Kidney (tissue), 14 donors: ENCODE data around the gene TSHR. TPM values are rescaled to one million over a fixed set of nuclear protein-coding genes. Genes with fewer than 3 reads are reported as not detected.

ENCODE experiments used
- DNase-seq, 5 donors: peaks; one replicate each; pipeline ENCODE4 v3.0.0-alpha.2; 2013 to 2020
- FAIRE-seq: peaks from 2 replicates; lab custom pipeline; 2012; peaks lifted over from hg19 to GRCh38; lab: Jason Lieb, UNC
- H3K27ac ChIP-seq, 2 donors: one replicate each; pipeline ENCODE4 v1.7.0; 2013; ENCODE audit warnings: low read depth in 2 of 2, low read length in 2 of 2, inconsistent platforms in 1 of 2
- H3K27me3 ChIP-seq: one replicate; pipeline ENCODE4 v1.7.1; 2013; ENCODE audit warnings: low read length, inconsistent platforms; ENCODE audit not compliant: control insufficient read depth, insufficient read depth
- H3K36me3 ChIP-seq, 3 donors: one replicate each; pipeline versions ENCODE4 v1.7.0 to v1.7.1; 2013; ENCODE audit warnings: low read length in 3 of 3, control low read depth in 1 of 3, inconsistent platforms in 1 of 3; ENCODE audit not compliant: insufficient read depth in 3 of 3, control insufficient read depth in 2 of 3
- H3K4me1 ChIP-seq, 3 donors: one replicate each; pipeline versions ENCODE4 v1.7.0 to v1.7.1; 2013; ENCODE audit warnings: low read length in 3 of 3, inconsistent platforms in 1 of 3, low read depth in 1 of 3; ENCODE audit not compliant: control insufficient read depth in 2 of 3, insufficient read depth in 2 of 3
- H3K4me3 ChIP-seq, 3 donors: one replicate each; pipeline versions ENCODE4 v1.7.0 to v1.8.1; 2013; ENCODE audit warnings: low read length in 3 of 3, control low read depth in 1 of 3, inconsistent platforms in 1 of 3
- H3K9ac ChIP-seq, 3 donors: one replicate each; pipeline versions ENCODE4 v1.7.0 to v1.7.1; 2013; ENCODE audit warnings: low read length in 3 of 3, control low read depth in 1 of 3, inconsistent platforms in 1 of 3
- H3K9me3 ChIP-seq, 3 donors: one replicate each; pipeline versions ENCODE4 v1.7.0 to v1.7.1; 2013; ENCODE audit warnings: low read length in 3 of 3, control low read depth in 1 of 3, inconsistent platforms in 1 of 3; ENCODE audit not compliant: control insufficient read depth in 2 of 3, insufficient read depth in 1 of 3
- intact Hi-C: fragments of 100-400 bp; cut with DNase I; formaldehyde crosslinking; loops from one replicate; pipeline ENCODE4 v1.11.1; 2022
- polyA plus RNA-seq: library from polyadenylated mRNA; stranded (reverse); fragments of 350-450 nt; fragmentation: Illumina TruSeq; extraction: RNeasy Lipid Tissue Mini Kit (QIAGEN cat#74804); gene quantifications from one replicate; pipeline ENCODE4 v1.2.3, GENCODE V29; 2014; ENCODE audit warnings: low read depth, low replicate concordance; ENCODE audit not compliant: insufficient read depth
- total RNA-seq: library from RNA; stranded (reverse); fragmentation: NEBNext Ultra II Directional; extraction: Animal tissue kit (Norgen Biotek cat#: 25700); gene quantifications from one replicate; pipeline ENCODE4 v1.2.1, GENCODE V29; 2021
- TF ChIP-seq, protein P1 (sequence below): IDR thresholded peaks from 3 replicates; pipeline ENCODE4 v1.5.1; 2012; ENCODE audit warnings: mild to moderate bottlenecking, moderate library complexity, borderline replicate concordance; ENCODE audit not compliant: insufficient read depth; ENCODE audit errors: extremely low read depth
- donor health status: control.
- donor health status: control.
- donor health status: control.
- donor health status: control.
- donor health status: control.
- donor health status: DM: yes; HTN: yes; CAD: no.
- donor health status: Normal renal cell carcinoma (clear cell type).

The TSHR gene
- total and polyA plus RNA-seq, 2 donors from 2014 or later, result 0.98 TPM; not detected in 1

DNA sequence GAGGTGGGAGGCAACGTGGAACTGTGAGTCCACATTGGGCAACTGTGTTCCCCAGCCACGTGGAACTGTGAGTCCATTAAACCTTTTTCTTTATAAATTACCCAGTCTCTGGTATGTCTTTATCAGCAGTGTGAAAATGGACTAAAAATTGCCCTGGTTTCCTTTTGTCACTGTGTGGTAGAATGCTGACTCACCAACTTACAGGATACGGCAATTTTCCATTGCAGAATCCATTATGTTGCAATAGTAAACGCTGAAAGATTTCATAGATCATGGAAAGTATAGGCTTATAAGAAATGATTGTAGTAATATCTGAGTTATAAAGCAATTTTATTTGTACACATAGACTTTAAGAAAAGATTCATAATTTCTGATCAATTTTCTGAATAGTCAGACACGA lies 172.4 kb downstream of the TSHR start:
- no peak overlapping the region for H3K4me3 ChIP-seq
- no peak overlapping the region for H3K27ac ChIP-seq
- H3K27me3 ChIP-seq, result no peaks in the 10 kb centered on the region
- no peak overlapping the region for H3K9ac ChIP-seq
- DNase-seq, result no peak
- TF ChIP-seq, protein P1, sequence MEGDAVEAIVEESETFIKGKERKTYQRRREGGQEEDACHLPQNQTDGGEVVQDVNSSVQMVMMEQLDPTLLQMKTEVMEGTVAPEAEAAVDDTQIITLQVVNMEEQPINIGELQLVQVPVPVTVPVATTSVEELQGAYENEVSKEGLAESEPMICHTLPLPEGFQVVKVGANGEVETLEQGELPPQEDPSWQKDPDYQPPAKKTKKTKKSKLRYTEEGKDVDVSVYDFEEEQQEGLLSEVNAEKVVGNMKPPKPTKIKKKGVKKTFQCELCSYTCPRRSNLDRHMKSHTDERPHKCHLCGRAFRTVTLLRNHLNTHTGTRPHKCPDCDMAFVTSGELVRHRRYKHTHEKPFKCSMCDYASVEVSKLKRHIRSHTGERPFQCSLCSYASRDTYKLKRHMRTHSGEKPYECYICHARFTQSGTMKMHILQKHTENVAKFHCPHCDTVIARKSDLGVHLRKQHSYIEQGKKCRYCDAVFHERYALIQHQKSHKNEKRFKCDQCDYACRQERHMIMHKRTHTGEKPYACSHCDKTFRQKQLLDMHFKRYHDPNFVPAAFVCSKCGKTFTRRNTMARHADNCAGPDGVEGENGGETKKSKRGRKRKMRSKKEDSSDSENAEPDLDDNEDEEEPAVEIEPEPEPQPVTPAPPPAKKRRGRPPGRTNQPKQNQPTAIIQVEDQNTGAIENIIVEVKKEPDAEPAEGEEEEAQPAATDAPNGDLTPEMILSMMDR, result no peak
- no peaks in the 10 kb centered on the region for H3K36me3 ChIP-seq
- H3K4me1 ChIP-seq, result no peaks in the 10 kb centered on the region
- FAIRE-seq, result no peak
- H3K9me3 ChIP-seq, result no peaks in the 10 kb centered on the region
- intact Hi-C loops, result no loop called here

DNA sequence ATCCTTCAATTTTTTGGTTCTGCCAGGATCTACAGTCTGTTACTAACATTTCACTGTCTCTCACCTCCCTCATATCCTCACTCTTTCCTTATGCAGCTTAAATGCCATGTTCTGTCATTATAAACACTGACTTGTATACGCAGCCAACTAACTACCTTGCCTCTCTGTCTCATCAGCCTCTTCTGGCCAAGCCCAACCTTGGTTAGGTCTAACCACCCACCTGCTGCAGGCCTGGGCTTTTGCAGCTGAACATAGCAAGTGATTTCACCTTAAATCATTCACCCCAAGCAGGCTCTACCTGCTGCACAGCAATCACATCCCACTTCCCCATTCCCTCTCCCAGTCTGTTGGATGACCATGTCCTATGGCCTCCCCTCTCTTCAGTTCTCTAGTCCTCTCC lies 173.8 kb downstream of the TSHR start:
- Histone ChIP-seq H3K27me3 (no peaks in the 10 kb centered on the region), H3K4me3 (no peak overlapping the region), H3K9ac (no peak overlapping the region), H3K4me1 (no peaks in the 10 kb centered on the region), H3K27ac (no peak overlapping the region), H3K9me3 (no peaks in the 10 kb centered on the region), H3K36me3 (no peaks in the 10 kb centered on the region)
- no peak for FAIRE-seq
- TF ChIP-seq, protein P1, result no peak
- DNase-seq, result no peak
- intact Hi-C loops, result no loop called here

DNA sequence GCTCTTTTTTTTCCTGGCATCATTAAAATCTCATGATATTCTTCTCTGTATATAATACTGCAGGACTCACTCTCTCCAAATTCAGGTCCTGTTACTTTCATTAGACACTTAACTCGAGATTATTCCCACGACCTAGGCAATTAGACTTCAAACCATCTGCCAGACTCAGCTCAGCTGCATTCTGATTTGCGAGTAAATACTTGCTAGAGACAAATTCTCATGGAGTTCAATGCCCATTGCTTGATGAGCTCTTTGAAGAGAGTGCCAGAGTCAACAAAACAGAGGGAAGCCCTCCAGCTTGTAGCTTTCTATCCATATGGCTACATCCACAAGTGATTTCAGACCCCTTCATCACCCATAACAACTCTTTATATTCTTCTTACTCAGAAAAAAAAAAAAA lies 177.0 kb downstream of the TSHR start:
- DNase-seq (peak in 2 of 5 donors; percentile 15 to 43), FAIRE-seq (no peak)
- H3K27me3 ChIP-seq, result no peaks in the 10 kb centered on the region
- no peak overlapping the region for H3K9ac ChIP-seq
- H3K4me3 ChIP-seq, result no peak overlapping the region
- H3K36me3 ChIP-seq, result no peaks in the 10 kb centered on the region
- H3K27ac ChIP-seq, result no peak overlapping the region
- TF ChIP-seq, protein P1, result no peak
- H3K9me3 ChIP-seq, result no peaks in the 10 kb centered on the region
- intact Hi-C loops, result no loop called here
- H3K4me1 ChIP-seq, result no peaks in the 10 kb centered on the region

DNA sequence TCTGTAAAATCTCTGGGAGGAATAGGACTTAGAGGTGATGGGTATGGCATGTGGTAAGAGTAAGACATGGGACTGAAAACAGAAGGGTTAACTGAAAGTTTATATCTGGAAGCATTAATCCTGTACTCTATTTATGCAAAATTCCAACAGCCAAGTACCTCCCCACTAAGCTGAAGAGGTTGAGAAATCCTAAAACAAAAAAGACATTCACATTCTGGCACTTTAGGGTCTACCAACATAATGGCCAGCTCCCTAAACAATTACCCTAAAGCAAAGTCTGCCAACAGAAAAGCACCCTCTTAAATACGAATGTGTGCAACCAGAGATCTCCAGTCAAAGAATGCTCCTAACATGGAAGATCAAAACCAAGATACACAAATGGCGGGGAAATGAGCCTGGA lies 178.0 kb downstream of the TSHR start:
- Histone ChIP-seq H3K9me3 (no peaks in the 10 kb centered on the region), H3K4me1 (no peaks in the 10 kb centered on the region), H3K4me3 (no peak overlapping the region), H3K27ac (no peak overlapping the region), H3K36me3 (no peaks in the 10 kb centered on the region), H3K9ac (no peak overlapping the region), H3K27me3 (no peaks in the 10 kb centered on the region)
- DNase-seq, result no peak
- intact Hi-C loops, result no loop called here
- no peak for FAIRE-seq
- TF ChIP-seq, protein P1, result no peak
